ENCODE measurements around the gene ZCCHC18. TPM values are rescaled to one million over a fixed set of nuclear protein-coding genes. Genes with fewer than 3 reads are reported as not detected.

ZCCHC18 gene
- total RNA-seq, 1 experiment from 2014 or later: 1.5 TPM

GRCh38 chrX:104151037-104151436 lies 38.7 kb downstream of the ZCCHC18 start:
- Mint-ChIP-seq H3K27ac (no peak overlapping the region), H3K36me3 (ENCODE audit: insufficient read depth in 1 of 3, low read depth in 3 of 3) (peaks cover 0 to 2% (median 0%) of the 10 kb centered on the region in 3 experiments; a peak in 2 of 7 replicates), H3K4me1 (no peaks in the 10 kb centered on the region), H3K4me3 (no peak overlapping the region), H3K27me3 (ENCODE audit: low read depth) (peaks cover 2% of the 10 kb centered on the region), H3K9me3 (peaks cover 0 to 34% of the 10 kb centered on the region in 2 experiments; a peak in 2 of 5 replicates)
- TF ChIP-seq CTCF (conservative IDR thresholded peaks at IDR 0.05): no peak
- Histone ChIP-seq H3K4me2 (ENCODE audit: insufficient read depth, insufficient read length, low read length) (no peak overlapping the region), H3K79me2 (ENCODE audit: insufficient read depth, low read length) (no peaks in the 10 kb centered on the region), H4K20me1 (ENCODE audit: control insufficient read depth, insufficient read depth, insufficient read length) (no peaks in the 10 kb centered on the region), H4K8ac (replicated peaks; ENCODE audit: insufficient read length, low read depth, low read length) (no peak overlapping the region), H3K4me1 (ENCODE audit: insufficient read depth, low read length) (no peaks in the 10 kb centered on the region), H3K4ac (ENCODE audit: low read depth, low read length) (no peak overlapping the region), H3K56ac (ENCODE audit: insufficient read length, low read depth, low read length) (no peak overlapping the region), H3K14ac (ENCODE audit: insufficient read depth, low read length) (no peak overlapping the region), H3K18ac (ENCODE audit: insufficient read length, low read depth, low read length) (no peak overlapping the region), H2AFZ (ENCODE audit: low read length) (no peak overlapping the region), H4K91ac (ENCODE audit: insufficient read length, low read depth, low read length) (no peak overlapping the region), H3K27me3 (ENCODE audit: insufficient read depth, low read length) (no peaks in the 10 kb centered on the region), H2BK120ac (ENCODE audit: low read depth, low read length, poor library complexity, severe bottlenecking) (no peak overlapping the region), H2BK12ac (ENCODE audit: insufficient read length, low read depth, low read length) (no peak overlapping the region), H2BK20ac (ENCODE audit: low read depth, low read length, poor library complexity, severe bottlenecking) (no peak overlapping the region), H3K79me1 (ENCODE audit: insufficient read depth, low read depth, low read length, poor library complexity, severe bottlenecking) (no peaks in the 10 kb centered on the region), H3K9me3 (ENCODE audit: control insufficient read depth, low read depth, low read length) (no peaks in the 10 kb centered on the region), H2BK5ac (ENCODE audit: insufficient read length, low read length) (no peak overlapping the region), H3K23ac (ENCODE audit: insufficient read length, low read depth, low read length) (no peak overlapping the region), H3K27ac (ENCODE audit: insufficient read length, low read depth, low read length) (no peak overlapping the region), H3T11ph (ENCODE audit: low read length) (no peak overlapping the region), H2AK5ac (ENCODE audit: insufficient read length, low read length) (no peak overlapping the region), H4K5ac (ENCODE audit: insufficient read length, low read depth, low read length) (no peak overlapping the region), H3K23me2 (ENCODE audit: insufficient read length, low read depth, low read length, poor library complexity, severe bottlenecking) (no peaks in the 10 kb centered on the region), H3K9ac (ENCODE audit: extremely low read depth, insufficient read length, low read length) (no peak overlapping the region), H2BK15ac (ENCODE audit: low read depth, low read length) (no peak overlapping the region)
- WGBS (ENCODE audit: extremely low coverage, insufficient read length, low lambda C conversion rate): no CpG with 5 or more reads among the region's 1 CpG
- DNase-seq: no peak
